Measurements from ENCODE around the gene ACTN3. TPM values are rescaled to one million over a fixed set of nuclear protein-coding genes. Genes with fewer than 3 reads are reported as not detected.
"Not testable (repeated sequence)": the region's sequence is repeated elsewhere in the genome, so short reads cannot be mapped to it uniquely, and the experiment has no call there.

The ACTN3 gene
- total RNA-seq, 1 donor from 2014 or later = not detected

- no peak for FAIRE-seq
Measured at GRCh38 chr11:66580803-66581202, 34.1 kb downstream of the ACTN3 start.

GRCh38 chr11:66581261-66581660, 34.6 kb downstream of the ACTN3 start:
- no peaks in the 10 kb centered on the region for H3K36me3 ChIP-seq (ENCODE audit: insufficient read depth, low read length)
- TF ChIP-seq EZH2 (IDR thresholded peaks at IDR 0.05; ENCODE audit: insufficient read depth, low read length) (no peak), CTCF (IDR thresholded peaks at IDR 0.05; ENCODE audit: insufficient read depth, low read depth, low read length) (no peak)
- no peak overlapping the region for H3K27ac ChIP-seq (ENCODE audit: low read depth, low read length)
- no peaks in the 10 kb centered on the region for H4K20me1 ChIP-seq (ENCODE audit: insufficient read depth, low read length)
- Mint-ChIP-seq H3K27me3 (ENCODE audit: low read depth, unreplicated experiment) (peaks cover 11% of the 10 kb centered on the region), H3K36me3 (ENCODE audit: low read depth, unreplicated experiment) (no peaks in the 10 kb centered on the region), H3K9me3 (ENCODE audit: unreplicated experiment) (peaks cover 19% of the 10 kb centered on the region), H3K27ac (ENCODE audit: unreplicated experiment) (no peak overlapping the region), H3K4me1 (ENCODE audit: low read depth, unreplicated experiment) (no peaks in the 10 kb centered on the region), H3K4me3 (ENCODE audit: unreplicated experiment) (no peak overlapping the region)
- H3K9me3 ChIP-seq (ENCODE audit: insufficient read depth, low read depth, low read length) = no peaks in the 10 kb centered on the region
- H3K4me2 ChIP-seq (ENCODE audit: low read length) = no peak overlapping the region
- no peaks in the 10 kb centered on the region for H3K79me2 ChIP-seq (ENCODE audit: insufficient read depth, low read length)
- H3K4me3 ChIP-seq (ENCODE audit: insufficient read depth, low read depth, low read length) = no peak overlapping the region
- H3K27me3 ChIP-seq (ENCODE audit: insufficient read depth, low read length) = no peaks in the 10 kb centered on the region
- H2AFZ ChIP-seq (ENCODE audit: low read depth, low read length) = no peak overlapping the region
- DNase-seq (ENCODE audit: low read depth) (no peak), FAIRE-seq (no peak)
- H3K4me1 ChIP-seq (ENCODE audit: insufficient read depth, low read length) = no peaks in the 10 kb centered on the region
- H3K9ac ChIP-seq (ENCODE audit: low read length) = no peak overlapping the region

More at GRCh38 chr11:66580803-66581202, 34.1 kb downstream of the ACTN3 start:
- Mint-ChIP-seq H3K9me3 (ENCODE audit: unreplicated experiment) (peaks cover 17% of the 10 kb centered on the region), H3K27me3 (ENCODE audit: low read depth, unreplicated experiment) (peaks cover 8% of the 10 kb centered on the region), H3K27ac (ENCODE audit: unreplicated experiment) (no peak overlapping the region), H3K36me3 (ENCODE audit: low read depth, unreplicated experiment) (no peaks in the 10 kb centered on the region), H3K4me3 (ENCODE audit: unreplicated experiment) (no peak overlapping the region), H3K4me1 (ENCODE audit: low read depth, unreplicated experiment) (no peaks in the 10 kb centered on the region)
- H4K20me1 ChIP-seq (ENCODE audit: insufficient read depth, low read length) = no peaks in the 10 kb centered on the region
- H3K9ac ChIP-seq (ENCODE audit: low read length) = no peak overlapping the region
- no peak overlapping the region for H3K4me2 ChIP-seq (ENCODE audit: low read length)
- TF ChIP-seq CTCF (IDR thresholded peaks at IDR 0.05; ENCODE audit: insufficient read depth, low read depth, low read length) (no peak), EZH2 (IDR thresholded peaks at IDR 0.05; ENCODE audit: insufficient read depth, low read length) (no peak)
- H2AFZ ChIP-seq (ENCODE audit: low read depth, low read length) = no peak overlapping the region
- H3K27ac ChIP-seq (ENCODE audit: low read depth, low read length) = no peak overlapping the region
- DNase-seq (ENCODE audit: low read depth) = no peak
- H3K4me1 ChIP-seq (ENCODE audit: insufficient read depth, low read length) = no peaks in the 10 kb centered on the region
- H3K27me3 ChIP-seq (ENCODE audit: insufficient read depth, low read length) = no peaks in the 10 kb centered on the region
- H3K36me3 ChIP-seq (ENCODE audit: insufficient read depth, low read length) = no peaks in the 10 kb centered on the region
- no peaks in the 10 kb centered on the region for H3K9me3 ChIP-seq (ENCODE audit: insufficient read depth, low read depth, low read length)
- H3K79me2 ChIP-seq (ENCODE audit: insufficient read depth, low read length) = no peaks in the 10 kb centered on the region
- H3K4me3 ChIP-seq (ENCODE audit: insufficient read depth, low read depth, low read length) = no peak overlapping the region

GRCh38 chr11:66582565-66583147, 36.0 kb downstream of the ACTN3 start:
- Mint-ChIP-seq H3K27me3 (ENCODE audit: low read depth, unreplicated experiment) (peaks cover 14% of the 10 kb centered on the region), H3K9me3 (ENCODE audit: unreplicated experiment) (peaks cover 21% of the 10 kb centered on the region)
- H3K36me3 ChIP-seq (ENCODE audit: insufficient read depth, low read length); FAIRE-seq; H3K36me3 Mint-ChIP-seq (ENCODE audit: low read depth, unreplicated experiment); H3K4me1 ChIP-seq (ENCODE audit: insufficient read depth, low read length); H3K4me1 Mint-ChIP-seq (ENCODE audit: low read depth, unreplicated experiment); H4K20me1 ChIP-seq (ENCODE audit: insufficient read depth, low read length); H3K27ac Mint-ChIP-seq (ENCODE audit: unreplicated experiment); H2AFZ ChIP-seq (ENCODE audit: low read depth, low read length); H3K9ac ChIP-seq (ENCODE audit: low read length); H3K27ac ChIP-seq (ENCODE audit: low read depth, low read length); H3K4me3 Mint-ChIP-seq (ENCODE audit: unreplicated experiment); H3K9me3 ChIP-seq (ENCODE audit: insufficient read depth, low read depth, low read length); DNase-seq (ENCODE audit: low read depth); H3K79me2 ChIP-seq (ENCODE audit: insufficient read depth, low read length); H3K27me3 ChIP-seq (ENCODE audit: insufficient read depth, low read length); H3K4me3 ChIP-seq (ENCODE audit: insufficient read depth, low read depth, low read length); H3K4me2 ChIP-seq (ENCODE audit: low read length): not testable (repeated sequence)

GRCh38 chr11:66585447-66585846, 38.7 kb downstream of the ACTN3 start:
- H3K27ac ChIP-seq (ENCODE audit: low read depth, low read length); FAIRE-seq; H3K4me1 ChIP-seq (ENCODE audit: insufficient read depth, low read length); H3K36me3 ChIP-seq (ENCODE audit: insufficient read depth, low read length); H4K20me1 ChIP-seq (ENCODE audit: insufficient read depth, low read length); H3K4me2 ChIP-seq (ENCODE audit: low read length); H3K27me3 ChIP-seq (ENCODE audit: insufficient read depth, low read length); H3K4me1 Mint-ChIP-seq (ENCODE audit: low read depth, unreplicated experiment); H3K27me3 Mint-ChIP-seq (ENCODE audit: low read depth, unreplicated experiment); H3K36me3 Mint-ChIP-seq (ENCODE audit: low read depth, unreplicated experiment); H3K4me3 Mint-ChIP-seq (ENCODE audit: unreplicated experiment); DNase-seq (ENCODE audit: low read depth); H3K9me3 ChIP-seq (ENCODE audit: insufficient read depth, low read depth, low read length); H3K9ac ChIP-seq (ENCODE audit: low read length); H2AFZ ChIP-seq (ENCODE audit: low read depth, low read length); H3K4me3 ChIP-seq (ENCODE audit: insufficient read depth, low read depth, low read length); H3K27ac Mint-ChIP-seq (ENCODE audit: unreplicated experiment); H3K79me2 ChIP-seq (ENCODE audit: insufficient read depth, low read length): not testable (repeated sequence)
- H3K9me3 Mint-ChIP-seq (ENCODE audit: unreplicated experiment) = peaks cover 25% of the 10 kb centered on the region

All from astrocyte (in vitro differentiated cells and primary cell).